Activated B cell treated with CpG ODN at 0.5 μM for 24 hours (primary cell): ENCODE measurements around the gene ANKRD30A. TPM values are rescaled to one million over a fixed set of nuclear protein-coding genes. Genes with fewer than 3 reads are reported as not detected.

Source experiments
- ATAC-seq: fragments of 200-7000 bp; cut with Tn5 transposase; one replicate; pipeline ENCODE4 v1.10.0; 2021; ENCODE audit warnings: low read depth, mild to moderate bottlenecking, moderate library complexity
- CTCF ChIA-PET: fragments of 350-600 bp; sonication (Branson Sonifier 250); formaldehyde crosslinking; loops from one replicate; lab custom pipeline; 2021; ENCODE audit warnings: antibody characterized with exemption; lab: Charles Lee
- POLR2A ChIA-PET: fragments of 350-600 bp; sonication (Branson Sonifier 250); formaldehyde crosslinking; loops from one replicate; lab custom pipeline; 2021; ENCODE audit warnings: antibody characterized with exemption; lab: Charles Lee
- DNase-seq: peaks from one replicate; pipeline ENCODE4 v3.0.0; 2022
- H3K27ac Mint-ChIP-seq: one replicate; pipeline ENCODE4 v1.8.0; 2020; ENCODE audit warnings: mixed read lengths
- H3K27me3 Mint-ChIP-seq: one replicate; pipeline ENCODE4 v1.8.0; 2021; ENCODE audit warnings: mixed read lengths
- H3K36me3 Mint-ChIP-seq: one replicate; pipeline ENCODE4 v1.8.0; 2021; ENCODE audit warnings: low read depth, mixed read lengths
- H3K4me1 Mint-ChIP-seq: one replicate; pipeline ENCODE4 v1.8.0; 2021; ENCODE audit warnings: mixed read lengths
- H3K4me3 Mint-ChIP-seq: one replicate; pipeline ENCODE4 v1.8.0; 2020; ENCODE audit warnings: mild to moderate bottlenecking, mixed read lengths
- H3K9me3 Mint-ChIP-seq: one replicate; pipeline ENCODE4 v1.8.0; 2020; ENCODE audit warnings: mixed read lengths
- intact Hi-C: fragments of 100-400 bp; cut with micrococcal nuclease; formaldehyde crosslinking; loops from one replicate; pipeline ENCODE4 v1.15.1; 2024
- total RNA-seq: library from RNA; stranded (reverse); gene quantifications from 2 replicates; pipeline ENCODE4 v1.2.3, GENCODE V29; 2022
- TF ChIP-seq, protein P1 (sequence below): fragments of 200-600 bp; IDR thresholded peaks from one replicate; pipeline ENCODE4 v1.8.0; 2022; ENCODE audit warnings: antibody characterized with exemption, mild to moderate bottlenecking

Gene ANKRD30A
- total RNA-seq, 1 donor from 2014 or later, result not detected

DNA sequence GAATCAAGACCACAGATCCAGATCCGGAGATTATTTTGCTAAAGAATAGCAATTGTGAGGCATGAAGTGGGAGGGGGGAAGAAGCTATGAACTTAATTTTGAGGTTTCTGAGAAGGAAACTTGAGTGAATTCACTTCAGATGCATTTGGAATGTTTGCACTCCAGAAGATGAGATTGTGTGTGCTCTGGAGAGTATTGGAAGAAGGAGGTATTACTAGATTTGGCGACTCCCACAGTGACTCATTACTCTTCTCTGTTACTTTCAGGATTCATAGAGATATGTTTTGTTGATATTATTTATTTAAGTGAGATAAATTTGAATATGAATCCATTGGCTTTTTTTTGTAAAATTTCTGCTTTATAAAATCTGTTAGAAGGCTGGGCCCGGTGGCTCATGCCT lies 80.7 kb downstream of the ANKRD30A start:
- Mint-ChIP-seq H3K4me3 (no peak overlapping the region), H3K27ac (no peak overlapping the region), H3K36me3 (no peaks in the 10 kb centered on the region), H3K27me3 (no peaks in the 10 kb centered on the region), H3K9me3 (peaks cover 12% of the 10 kb centered on the region), H3K4me1 (no peaks in the 10 kb centered on the region)
- ATAC-seq (no peak), DNase-seq (no peak)
- intact Hi-C loops, result no loop called here
- TF ChIP-seq, protein P1, sequence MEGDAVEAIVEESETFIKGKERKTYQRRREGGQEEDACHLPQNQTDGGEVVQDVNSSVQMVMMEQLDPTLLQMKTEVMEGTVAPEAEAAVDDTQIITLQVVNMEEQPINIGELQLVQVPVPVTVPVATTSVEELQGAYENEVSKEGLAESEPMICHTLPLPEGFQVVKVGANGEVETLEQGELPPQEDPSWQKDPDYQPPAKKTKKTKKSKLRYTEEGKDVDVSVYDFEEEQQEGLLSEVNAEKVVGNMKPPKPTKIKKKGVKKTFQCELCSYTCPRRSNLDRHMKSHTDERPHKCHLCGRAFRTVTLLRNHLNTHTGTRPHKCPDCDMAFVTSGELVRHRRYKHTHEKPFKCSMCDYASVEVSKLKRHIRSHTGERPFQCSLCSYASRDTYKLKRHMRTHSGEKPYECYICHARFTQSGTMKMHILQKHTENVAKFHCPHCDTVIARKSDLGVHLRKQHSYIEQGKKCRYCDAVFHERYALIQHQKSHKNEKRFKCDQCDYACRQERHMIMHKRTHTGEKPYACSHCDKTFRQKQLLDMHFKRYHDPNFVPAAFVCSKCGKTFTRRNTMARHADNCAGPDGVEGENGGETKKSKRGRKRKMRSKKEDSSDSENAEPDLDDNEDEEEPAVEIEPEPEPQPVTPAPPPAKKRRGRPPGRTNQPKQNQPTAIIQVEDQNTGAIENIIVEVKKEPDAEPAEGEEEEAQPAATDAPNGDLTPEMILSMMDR, result no peak
- ChIA-PET POLR2A (no interaction called here), CTCF (no interaction called here)

DNA sequence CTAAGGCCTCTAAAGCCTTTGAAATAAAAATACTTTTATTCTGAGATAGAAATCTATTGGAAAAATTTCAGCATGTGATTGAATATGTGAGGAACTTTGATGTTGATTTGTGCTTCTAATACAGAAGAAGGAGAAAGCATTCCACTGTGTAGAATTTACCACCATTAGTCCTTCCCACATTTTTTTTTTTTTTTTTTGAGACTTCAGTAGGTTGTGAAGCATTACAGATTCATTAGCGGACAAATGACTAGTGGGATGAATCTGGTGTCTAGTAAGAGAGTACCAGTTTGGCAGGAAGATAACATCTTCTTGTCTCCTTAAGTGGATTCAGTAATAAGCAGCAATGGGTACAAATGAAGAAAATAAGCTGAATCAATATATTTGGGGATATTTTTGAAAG lies 95.5 kb downstream of the ANKRD30A start:
- Mint-ChIP-seq H3K27me3 (no peaks in the 10 kb centered on the region), H3K4me1 (no peaks in the 10 kb centered on the region), H3K9me3 (peaks cover 8% of the 10 kb centered on the region), H3K27ac (no peak overlapping the region), H3K4me3 (no peak overlapping the region), H3K36me3 (no peaks in the 10 kb centered on the region)
- no peak for DNase-seq
- ATAC-seq, result no peak
- TF ChIP-seq, protein P1, result no peak
- ChIA-PET POLR2A (no interaction called here), CTCF (interaction anchor here (0.7 kb wide), 1 partner anchor 1441 kb away, joined by 3 read pairs; no protein-coding TSS in a partner anchor)
- intact Hi-C loops, result no loop called here

DNA sequence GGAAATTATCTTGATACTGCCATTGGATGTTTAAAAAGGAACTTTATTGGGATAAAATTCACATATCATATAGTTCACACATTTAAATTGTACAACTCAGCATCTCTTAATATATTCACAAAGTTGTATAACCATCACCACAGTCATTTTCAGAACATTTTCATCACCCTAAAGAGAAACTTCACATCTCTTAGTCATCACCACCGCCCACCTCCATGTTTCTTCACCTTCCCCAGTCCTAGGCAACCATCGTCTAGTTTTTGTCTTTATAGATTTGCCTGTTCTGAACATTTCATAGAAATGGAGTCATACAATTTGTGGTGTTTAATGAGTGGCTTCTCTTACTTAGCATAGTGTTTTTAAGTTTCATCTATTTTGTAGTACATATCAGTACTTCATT lies 96.6 kb downstream of the ANKRD30A start:
- H3K36me3 Mint-ChIP-seq, result no peaks in the 10 kb centered on the region
- no peak overlapping the region for H3K27ac Mint-ChIP-seq
- ChIA-PET POLR2A (no interaction called here), CTCF (no interaction called here)
- H3K27me3 Mint-ChIP-seq, result no peaks in the 10 kb centered on the region
- peaks cover 8% of the 10 kb centered on the region for H3K9me3 Mint-ChIP-seq
- TF ChIP-seq, protein P1, result no peak
- H3K4me3 Mint-ChIP-seq, result no peak overlapping the region
- no peaks in the 10 kb centered on the region for H3K4me1 Mint-ChIP-seq
- ATAC-seq (no peak), DNase-seq (no peak)
- intact Hi-C loops, result no loop called here

DNA sequence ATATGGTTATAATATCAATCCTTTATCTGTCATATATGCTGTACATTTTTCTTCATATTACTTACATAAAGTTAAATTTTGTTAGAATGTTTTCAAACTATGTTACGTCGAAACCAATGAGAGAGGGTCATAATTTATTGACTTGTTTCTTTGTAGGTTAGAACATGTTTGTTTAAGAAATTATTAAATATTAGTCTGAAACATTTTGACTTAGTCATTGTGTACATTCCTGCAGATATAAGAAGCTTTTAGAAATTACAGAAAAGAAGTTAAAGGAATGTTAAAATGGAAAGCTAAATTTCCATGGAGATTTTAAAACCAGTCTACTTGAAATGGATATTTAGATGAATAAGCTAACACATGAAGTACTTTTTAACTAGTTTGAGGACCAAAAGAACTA lies 99.8 kb downstream of the ANKRD30A start:
- Mint-ChIP-seq H3K27ac (no peak overlapping the region), H3K9me3 (peaks cover 3% of the 10 kb centered on the region), H3K4me3 (no peak overlapping the region), H3K4me1 (no peaks in the 10 kb centered on the region), H3K36me3 (no peaks in the 10 kb centered on the region), H3K27me3 (no peaks in the 10 kb centered on the region)
- intact Hi-C loops, result no loop called here
- POLR2A ChIA-PET, result no interaction called here
- CTCF ChIA-PET, result no interaction called here
- no peak for DNase-seq
- TF ChIP-seq, protein P1, result no peak
- no peak for ATAC-seq

DNA sequence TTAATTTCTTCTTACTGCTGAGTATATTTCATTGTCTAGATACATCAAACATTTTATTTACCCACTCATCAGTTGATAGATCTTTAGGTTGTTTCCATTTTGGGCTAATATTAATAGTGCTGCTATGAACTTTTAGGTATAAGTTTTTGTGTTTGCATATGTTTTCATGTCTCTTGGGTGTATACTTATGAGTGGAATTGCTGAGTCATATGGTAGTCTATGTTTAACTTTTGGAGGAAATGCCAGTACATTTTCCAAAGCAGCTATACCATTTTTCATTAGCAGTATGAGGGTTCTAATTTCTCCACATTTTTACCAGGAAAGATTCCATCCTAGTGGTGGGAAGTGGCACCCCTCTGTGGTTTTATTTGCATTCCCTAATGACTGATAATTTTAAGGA lies 101.1 kb downstream of the ANKRD30A start:
- ChIA-PET POLR2A (no interaction called here), CTCF (no interaction called here)
- Mint-ChIP-seq H3K9me3 (peaks cover 3% of the 10 kb centered on the region), H3K4me3 (no peak overlapping the region), H3K27me3 (no peaks in the 10 kb centered on the region), H3K27ac (no peak overlapping the region), H3K4me1 (no peaks in the 10 kb centered on the region), H3K36me3 (no peaks in the 10 kb centered on the region)
- TF ChIP-seq, protein P1, result no peak
- ATAC-seq, result no peak
- intact Hi-C loops, result no loop called here
- DNase-seq, result no peak
